Caco-2 (cell line): ENCODE results near the gene HMCN1. TPM values are rescaled to one million over a fixed set of nuclear protein-coding genes. Genes with fewer than 3 reads are reported as not detected.

Experiments
- BruUV-seq: library from RNA; stranded (reverse); fragments of 400-500 nt; replicated peaks from 2 replicates; lab custom pipeline; 2021; lab: Mats Ljungman, UMichigan
- CTCF ChIA-PET: fragments of 300-600 bp; sonication (Branson Sonifier 250); formaldehyde crosslinking; loops from one replicate; lab custom pipeline; 2022; ENCODE audit warnings: antibody characterized with exemption; lab: Charles Lee
- POLR2A ChIA-PET: fragments of 300-600 bp; sonication (Branson Sonifier 250); formaldehyde crosslinking; loops from one replicate; lab custom pipeline; 2022; ENCODE audit warnings: antibody characterized with exemption; lab: Charles Lee
- DNase-seq, 2 experiments: peaks; one replicate each; pipeline versions ENCODE4 v3.0.0 to v3.0.0-alpha.2; 2020 to 2022
- H3K27me3 ChIP-seq: replicated peaks from 2 replicates; pipeline ENCODE4 v1.6.0; 2011; ENCODE audit warnings: low read length; ENCODE audit not compliant: control insufficient read depth, insufficient read depth
- H3K36me3 ChIP-seq: 2 replicates; pipeline ENCODE4 v1.5.1; 2011; ENCODE audit warnings: low read length; ENCODE audit not compliant: control insufficient read depth, insufficient read depth
- H3K4me1 ChIP-seq: fragments of 250-450 bp; sonication (Bioruptor Pico); 2 replicates; pipeline ENCODE4 v1.5.1; 2020; ENCODE audit warnings: mild to moderate bottlenecking
- H3K4me3 ChIP-seq: 2 replicates; pipeline ENCODE4 v1.5.1; 2011; ENCODE audit warnings: low read depth, mild to moderate bottlenecking, control low read depth, low read length
- H3K9me3 ChIP-seq: fragments of 250-450 bp; sonication (Bioruptor Pico); 2 replicates; pipeline ENCODE4 v1.5.1; 2020; ENCODE audit warnings: mild to moderate bottlenecking, moderate library complexity
- H3K27ac Mint-ChIP-seq: one replicate; pipeline ENCODE4 v1.8.0; 2022; ENCODE audit warnings: mixed read lengths; ENCODE audit not compliant: unreplicated experiment
- H3K27me3 Mint-ChIP-seq: one replicate; pipeline ENCODE4 v1.8.0; 2022; ENCODE audit warnings: mixed read lengths; ENCODE audit not compliant: insufficient read depth, unreplicated experiment
- H3K36me3 Mint-ChIP-seq: one replicate; pipeline ENCODE4 v1.8.0; 2022; ENCODE audit warnings: mild to moderate bottlenecking, mixed read lengths; ENCODE audit not compliant: insufficient read depth, unreplicated experiment
- H3K4me1 Mint-ChIP-seq: one replicate; pipeline ENCODE4 v1.8.0; 2022; ENCODE audit warnings: low read depth, mixed read lengths; ENCODE audit not compliant: unreplicated experiment
- H3K4me3 Mint-ChIP-seq: one replicate; pipeline ENCODE4 v1.8.0; 2022; ENCODE audit warnings: mild to moderate bottlenecking, moderate library complexity, mixed read lengths; ENCODE audit not compliant: unreplicated experiment
- H3K9me3 Mint-ChIP-seq: one replicate; pipeline ENCODE4 v1.8.0; 2022; ENCODE audit warnings: mixed read lengths; ENCODE audit not compliant: unreplicated experiment
- intact Hi-C: fragments of 100-400 bp; cut with micrococcal nuclease; formaldehyde crosslinking; loops from one replicate; pipeline ENCODE4 v1.10.0; 2022; ENCODE audit not compliant: unreplicated experiment
- total RNA-seq: library from RNA; stranded (reverse); gene quantifications from 2 replicates; pipeline ENCODE4 v1.2.3, GENCODE V29; 2022
- TF ChIP-seq, protein P1 (sequence below), 2 experiments: fragments of 200-600 bp in 1 of 2; IDR thresholded peaks; 1 replicate in 1 of 2; 2 replicates in 1 of 2; pipeline versions ENCODE4 v1.5.1 to v1.8.0; 2011 to 2022; ENCODE audit warnings: antibody characterized with exemption in 1 of 2, control low read depth in 1 of 2, inconsistent platforms in 1 of 2, low read depth in 1 of 2, low read length in 1 of 2, mild to moderate bottlenecking in 1 of 2, moderate library complexity in 1 of 2; ENCODE audit not compliant: insufficient read depth in 1 of 2, severe bottlenecking in 1 of 2, unreplicated experiment in 1 of 2

Gene HMCN1
- total RNA-seq, 1 experiment from 2014 or later: 0.02 TPM

- no TSS peak for BruUV-seq
- H3K9me3 Mint-ChIP-seq: peaks cover 11% of the 10 kb centered on the region
- TF ChIP-seq, protein P1, sequence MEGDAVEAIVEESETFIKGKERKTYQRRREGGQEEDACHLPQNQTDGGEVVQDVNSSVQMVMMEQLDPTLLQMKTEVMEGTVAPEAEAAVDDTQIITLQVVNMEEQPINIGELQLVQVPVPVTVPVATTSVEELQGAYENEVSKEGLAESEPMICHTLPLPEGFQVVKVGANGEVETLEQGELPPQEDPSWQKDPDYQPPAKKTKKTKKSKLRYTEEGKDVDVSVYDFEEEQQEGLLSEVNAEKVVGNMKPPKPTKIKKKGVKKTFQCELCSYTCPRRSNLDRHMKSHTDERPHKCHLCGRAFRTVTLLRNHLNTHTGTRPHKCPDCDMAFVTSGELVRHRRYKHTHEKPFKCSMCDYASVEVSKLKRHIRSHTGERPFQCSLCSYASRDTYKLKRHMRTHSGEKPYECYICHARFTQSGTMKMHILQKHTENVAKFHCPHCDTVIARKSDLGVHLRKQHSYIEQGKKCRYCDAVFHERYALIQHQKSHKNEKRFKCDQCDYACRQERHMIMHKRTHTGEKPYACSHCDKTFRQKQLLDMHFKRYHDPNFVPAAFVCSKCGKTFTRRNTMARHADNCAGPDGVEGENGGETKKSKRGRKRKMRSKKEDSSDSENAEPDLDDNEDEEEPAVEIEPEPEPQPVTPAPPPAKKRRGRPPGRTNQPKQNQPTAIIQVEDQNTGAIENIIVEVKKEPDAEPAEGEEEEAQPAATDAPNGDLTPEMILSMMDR (IDR thresholded peaks at IDR 0.05; ENCODE audit: insufficient read depth in 1 of 2, low read depth in 1 of 2, low read length in 1 of 2, severe bottlenecking in 1 of 2, unreplicated experiment in 1 of 2): no peak
- DNase-seq: no peak
- no peaks in the 10 kb centered on the region for H3K27me3 Mint-ChIP-seq
- Histone ChIP-seq H3K4me3 (no peak overlapping the region), H3K27me3 (no peaks in the 10 kb centered on the region), H3K4me1 (peaks cover 31% of the 10 kb centered on the region), H3K36me3 (no peaks in the 10 kb centered on the region), H3K9me3 (no peaks in the 10 kb centered on the region)
- no peaks in the 10 kb centered on the region for H3K36me3 Mint-ChIP-seq
- POLR2A ChIA-PET: no interaction called here
- intact Hi-C loops: no loop called here
- H3K4me3 Mint-ChIP-seq: no peak overlapping the region
- no peak overlapping the region for H3K27ac Mint-ChIP-seq
- H3K4me1 Mint-ChIP-seq: peaks cover 14% of the 10 kb centered on the region
- CTCF ChIA-PET: no interaction called here
Measured at GRCh38 chr1:185860311-185860710, 126.1 kb downstream of the HMCN1 start.

GRCh38 chr1:185860859-185861258 is 126.7 kb downstream of the HMCN1 start:
- Histone ChIP-seq H3K9me3 (no peaks in the 10 kb centered on the region), H3K27me3 (no peaks in the 10 kb centered on the region), H3K36me3 (no peaks in the 10 kb centered on the region), H3K4me3 (no peak overlapping the region), H3K4me1 (peaks cover 31% of the 10 kb centered on the region)
- Mint-ChIP-seq H3K4me3 (no peak overlapping the region), H3K4me1 (peaks cover 14% of the 10 kb centered on the region), H3K27ac (no peak overlapping the region), H3K9me3 (peaks cover 11% of the 10 kb centered on the region), H3K36me3 (no peaks in the 10 kb centered on the region), H3K27me3 (no peaks in the 10 kb centered on the region)
- BruUV-seq: no TSS peak
- DNase-seq: no peak
- CTCF ChIA-PET: no interaction called here
- TF ChIP-seq, protein P1 (IDR thresholded peaks at IDR 0.05; ENCODE audit: insufficient read depth in 1 of 2, low read depth in 1 of 2, low read length in 1 of 2, severe bottlenecking in 1 of 2, unreplicated experiment in 1 of 2): no peak
- intact Hi-C loops: no loop called here
- POLR2A ChIA-PET: no interaction called here

GRCh38 chr1:185861630-185862029 is 127.4 kb downstream of the HMCN1 start:
- no peaks in the 10 kb centered on the region for H3K36me3 Mint-ChIP-seq
- TF ChIP-seq, protein P1 (IDR thresholded peaks at IDR 0.05; ENCODE audit: insufficient read depth in 1 of 2, low read depth in 1 of 2, low read length in 1 of 2, severe bottlenecking in 1 of 2, unreplicated experiment in 1 of 2): no peak
- intact Hi-C loops: no loop called here
- no TSS peak for BruUV-seq
- Histone ChIP-seq H3K4me1 (peaks cover 29% of the 10 kb centered on the region), H3K4me3 (no peak overlapping the region), H3K9me3 (no peaks in the 10 kb centered on the region), H3K36me3 (no peaks in the 10 kb centered on the region), H3K27me3 (no peaks in the 10 kb centered on the region)
- ChIA-PET POLR2A (no interaction called here), CTCF (no interaction called here)
- H3K4me3 Mint-ChIP-seq: no peak overlapping the region
- DNase-seq: no peak
- H3K27ac Mint-ChIP-seq: no peak overlapping the region
- no peaks in the 10 kb centered on the region for H3K27me3 Mint-ChIP-seq
- peaks cover 11% of the 10 kb centered on the region for H3K9me3 Mint-ChIP-seq
- peaks cover 14% of the 10 kb centered on the region for H3K4me1 Mint-ChIP-seq
